ENCODE measurements around the gene ITGA3. TPM values are rescaled to one million over a fixed set of nuclear protein-coding genes. Genes with fewer than 3 reads are reported as not detected.

ITGA3 gene
- total and polyA plus RNA-seq, 10 donors: 5.5 to 52.3 (median 32.8) TPM

GRCh38 chr17:50067996-50068395 lies 12.1 kb downstream of the ITGA3 start:
- no peaks in the 10 kb centered on the region for H3K27me3 ChIP-seq (replicated peaks in 1 of 7)
- TF ChIP-seq POLR2A (IDR thresholded peaks at IDR 0.05): no peak
- intact Hi-C loops (cut with DNase I; ENCODE audit: low total_unique reads): no loop called here
- H3K4me1 ChIP-seq: peaks cover 0 to 25% (median 4%) of the 10 kb centered on the region in 6 donors
- no peak overlapping the region for H3K27ac ChIP-seq
- H3K9me3 ChIP-seq: peaks cover 0 to 5% (median 0%) of the 10 kb centered on the region in 8 donors
- WGBS, 5 donors: 85 to 95% (median 95%) methylated on average over 12 to 13 of the region's 13 CpGs
- no peak overlapping the region for H3K4me3 ChIP-seq
- DNase-seq: peak; percentile 60
- peaks cover 0 to 60% (median 15%) of the 10 kb centered on the region in 6 donors for H3K36me3 ChIP-seq

DNA sequence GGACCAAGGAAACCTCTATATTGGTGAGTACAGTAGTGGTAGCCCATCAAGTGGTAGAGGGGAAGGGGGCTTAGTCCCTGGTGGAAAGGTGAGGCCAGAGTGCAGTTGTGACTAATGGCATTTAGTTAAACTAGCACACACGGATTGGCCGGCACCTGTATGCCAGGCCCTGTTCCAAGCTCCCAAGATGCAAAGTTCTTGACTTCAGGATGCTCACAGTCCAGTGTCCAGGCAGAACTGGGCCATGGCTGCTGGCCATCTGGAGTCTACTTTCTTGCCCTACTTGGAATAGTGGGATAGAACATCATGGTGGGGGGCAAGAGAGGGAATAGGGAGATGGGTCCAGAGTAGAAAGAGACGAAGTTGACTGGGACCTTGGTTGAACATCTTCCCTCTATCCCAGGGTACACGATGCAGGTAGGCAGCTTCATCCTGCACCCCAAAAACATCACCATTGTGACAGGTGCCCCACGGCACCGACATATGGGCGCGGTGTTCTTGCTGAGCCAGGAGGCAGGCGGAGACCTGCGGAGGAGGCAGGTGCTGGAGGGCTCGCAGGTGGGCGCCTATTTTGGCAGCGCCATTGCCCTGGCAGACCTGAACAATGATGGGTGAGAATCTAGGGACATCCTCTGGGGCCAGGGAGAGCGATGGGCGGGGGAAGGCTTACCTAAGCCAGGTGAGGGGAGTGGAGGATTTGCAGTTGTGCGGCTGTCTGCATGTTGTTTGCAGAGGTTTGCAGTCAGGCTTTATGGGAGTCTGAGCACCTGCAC lies 15.2 kb downstream of the ITGA3 start:
- H3K4me3 ChIP-seq: no peak overlapping the region
- peak; percentile 44 for DNase-seq
- intact Hi-C loops (cut with DNase I; ENCODE audit: low total_unique reads): no loop called here
- no peaks in the 10 kb centered on the region for H3K27me3 ChIP-seq (replicated peaks in 1 of 7)
- H3K9me3 ChIP-seq: peaks cover 0 to 5% (median 0%) of the 10 kb centered on the region in 8 donors
- no peaks in the 10 kb centered on the region for H3K4me1 ChIP-seq
- peaks cover 0 to 91% (median 22%) of the 10 kb centered on the region in 6 donors for H3K36me3 ChIP-seq
- no peak overlapping the region for H3K27ac ChIP-seq
- WGBS, 5 donors: 89 to 97% (median 95%) methylated on average over 16 of the region's 16 CpGs
- TF ChIP-seq POLR2AphosphoS5 (IDR thresholded peaks at IDR 0.05) (no peak), CTCF (IDR thresholded peaks at IDR 0.05 in 8 of 11, conservative IDR thresholded peaks at IDR 0.05 in 3 of 11) (no peak)

DNA sequence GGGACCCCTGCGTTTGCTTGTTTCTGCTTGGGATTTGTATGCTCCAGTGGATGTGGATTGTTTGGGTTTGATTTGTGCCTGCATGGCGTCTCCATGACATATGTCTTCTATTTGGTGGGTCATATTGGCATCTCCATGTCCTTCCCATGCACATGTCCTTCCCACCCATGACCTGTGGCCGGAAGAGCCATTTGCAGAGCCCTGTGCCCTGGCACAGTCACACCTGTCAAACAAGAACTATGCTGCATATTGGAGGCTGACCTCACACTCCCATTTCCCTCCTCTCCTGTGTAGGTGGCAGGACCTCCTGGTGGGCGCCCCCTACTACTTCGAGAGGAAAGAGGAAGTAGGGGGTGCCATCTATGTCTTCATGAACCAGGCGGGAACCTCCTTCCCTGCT lies 15.8 kb downstream of the ITGA3 start:
- Histone ChIP-seq H3K9me3 (peaks cover 0 to 5% (median 0%) of the 10 kb centered on the region in 8 donors), H3K4me1 (no peaks in the 10 kb centered on the region), H3K36me3 (peaks cover 0 to 97% (median 23%) of the 10 kb centered on the region in 6 donors), H3K4me3 (no peak overlapping the region), H3K27ac (no peak overlapping the region), H3K27me3 (replicated peaks in 1 of 7) (no peaks in the 10 kb centered on the region)
- WGBS, 5 donors: 76 to 94% (median 85%) methylated on average over 6 of the region's 6 CpGs
- DNase-seq: no peak
- intact Hi-C loops (cut with DNase I; ENCODE audit: low total_unique reads): no loop called here
- TF ChIP-seq POLR2A (IDR thresholded peaks at IDR 0.05) (no peak), POLR2AphosphoS5 (IDR thresholded peaks at IDR 0.05) (no peak), CTCF (IDR thresholded peaks at IDR 0.05 in 8 of 11, conservative IDR thresholded peaks at IDR 0.05 in 3 of 11) (no peak)

GRCh38 chr17:50072130-50072529 lies 16.2 kb downstream of the ITGA3 start:
- DNase-seq: no peak
- intact Hi-C loops (cut with DNase I; ENCODE audit: low total_unique reads): no loop called here

More at GRCh38 chr17:50072130-50072529, 16.2 kb downstream of the ITGA3 start:
- Histone ChIP-seq H3K4me1 (no peaks in the 10 kb centered on the region), H3K9me3 (peaks cover 0 to 5% (median 0%) of the 10 kb centered on the region in 8 donors), H3K27me3 (replicated peaks in 1 of 7) (no peaks in the 10 kb centered on the region), H3K4me3 (no peak overlapping the region), H3K27ac (no peak overlapping the region), H3K36me3 (peaks cover 0 to 97% (median 25%) of the 10 kb centered on the region in 6 donors)
- 70 to 83% (median 78%) methylated on average over 3 of the region's 3 CpGs for WGBS, 5 donors
- TF ChIP-seq POLR2A (IDR thresholded peaks at IDR 0.05) (no peak), CTCF (IDR thresholded peaks at IDR 0.05 in 8 of 11, conservative IDR thresholded peaks at IDR 0.05 in 3 of 11) (no peak), POLR2AphosphoS5 (IDR thresholded peaks at IDR 0.05) (no peak)

All from spleen (tissue), 11 donors.